Right lobe of liver (tissue), 6 donors: ENCODE data around the gene SRPRA. TPM values are rescaled to one million over a fixed set of nuclear protein-coding genes. Genes with fewer than 3 reads are reported as not detected.

Experiments used
- ATAC-seq, 4 donors: fragments of 200-7000 bp; cut with Tn5 transposase; one replicate each; pipeline ENCODE4 v1.9.1; 2020; ENCODE audit warnings: mild to moderate bottlenecking in 4 of 4, moderate library complexity in 4 of 4
- DNase-seq, 3 donors: peaks; one replicate each; pipeline ENCODE4 v3.0.0-alpha.2; 2020
- H3K27ac ChIP-seq, 3 donors: fragments of 200-600 bp; one replicate each; pipeline ENCODE4 v1.8.0; 2022
- H3K27me3 ChIP-seq, 2 donors: fragments of 200-600 bp; one replicate each; pipeline ENCODE4 v1.8.0; 2022
- H3K36me3 ChIP-seq, 4 donors: fragments of 200-600 bp; sonication (generic) in 1 of 4; one replicate each; pipeline versions ENCODE4 v1.5.1 to v1.8.0; 2017 to 2022; ENCODE audit warnings: control low read depth in 1 of 4
- H3K4me1 ChIP-seq, 4 donors: fragments of 200-600 bp; sonication (generic) in 1 of 4; one replicate each; pipeline versions ENCODE4 v1.5.1 to v1.8.0; 2017 to 2022; ENCODE audit warnings: control low read depth in 1 of 4
- H3K4me3 ChIP-seq, 3 donors: fragments of 200-600 bp; one replicate each; pipeline ENCODE4 v1.8.0; 2022
- H3K9me3 ChIP-seq, 4 donors: fragments of 200-600 bp; sonication (generic) in 1 of 4; one replicate each; pipeline versions ENCODE4 v1.5.1 to v1.8.0; 2017 to 2022; ENCODE audit warnings: control low read depth in 1 of 4
- POLR2A ChIP-seq: fragments of 450-650 bp; IDR thresholded peaks from one replicate; pipeline ENCODE4 v1.6.1; 2017; ENCODE audit warnings: antibody characterized with exemption, mild to moderate bottlenecking
- WGBS: methylation state at CpG from one replicate; pipeline ENCODE4 v1.1.6; 2018; ENCODE audit warnings: low coverage, low lambda C conversion rate; ENCODE audit not compliant: insufficient coverage; ENCODE audit errors: missing lambda C conversion rate; 5-methylcytosine and 5-hydroxymethylcytosine counted together
- intact Hi-C, 2 donors: fragments of 100-400 bp; cut with DNase I; formaldehyde crosslinking; loops; one replicate each; pipeline versions ENCODE4 v1.11.2 to v1.14.1; 2022
- long read RNA-seq: library from polyadenylated mRNA; unstranded; transcript quantifications from one replicate; pipeline ENCODE4 v2.0.0, GENCODE V29; 2019
- total RNA-seq, 6 experiments: library from RNA; depleted of rRNA in 2 of 6; stranded (reverse); fragments of >200 nt in 2 of 6; fragmentation: NEBNext Ultra II Directional in 3 of 6; extraction: Animal tissue kit (Norgen Biotek cat#: 25700) in 3 of 6; gene quantifications; one replicate each; pipeline versions ENCODE4 v1.1.0 to v1.2.4, GENCODE V29; 2016 to 2023
- TF ChIP-seq, protein P1 (sequence below), 4 donors: fragments of 200-600 bp in 3 of 4; fragments of 450-650 bp in 1 of 4; IDR thresholded peaks; one replicate each; pipeline versions ENCODE4 v1.5.1 to v1.8.0; 2016 to 2022; ENCODE audit warnings: antibody characterized with exemption in 4 of 4, mild to moderate bottlenecking in 2 of 4
- donor health status: DM: no; HTN: yes; CAD: no.
- donor health status: DM: no; HTN: no; CAD: no.
- donor health status: DM: no; HTN: no; CAD: no.
- donor health status: DM: no; HTN: yes; CAD: no.
- donor health status: DM: no; HTN: yes; CAD: no.

Gene SRPRA
- total RNA-seq, result 100 to 1,000 TPM in 5 of 6 experiments, 10 to 100 TPM in 1; 95.0 to 150 (median 122) TPM
- long read RNA-seq, transcript SRPRA-201 (14 exons, 3,069 nt), result major isoform, 11 of 25 reads
- long read RNA-seq, partial matches to known transcripts, result 10 of 25 reads
- long read RNA-seq, other reads (novel, unspliced or antisense), result 4 of 25 reads

- Histone ChIP-seq H3K27ac (peak within 1 kb of the TSS; percentile 81 to 97 (median 86)), H3K36me3 (peaks cover 7 to 45% (median 21%) of the 10 kb centered on the region in 4 donors), H3K27me3 (no peaks in the 10 kb centered on the region), H3K4me1 (peaks cover 0 to 15% (median 4%) of the 10 kb centered on the region in 4 donors), H3K4me3 (peak within 1 kb of the TSS; percentile 82 to 91 (median 88)), H3K9me3 (no peaks in the 10 kb centered on the region)
- 2% methylated on average over 5 of the region's 64 CpGs for WGBS
- DNase-seq, result peak; percentile 100
- intact Hi-C loops, result loop anchor here in 1 of 2 donors (10.0 kb wide), 1 partner anchor 54 kb away; the partner anchor contains the start of genes FAM118B and RPUSD4
- peak; percentile 88 for TF ChIP-seq POLR2A
- TF ChIP-seq, protein P1, sequence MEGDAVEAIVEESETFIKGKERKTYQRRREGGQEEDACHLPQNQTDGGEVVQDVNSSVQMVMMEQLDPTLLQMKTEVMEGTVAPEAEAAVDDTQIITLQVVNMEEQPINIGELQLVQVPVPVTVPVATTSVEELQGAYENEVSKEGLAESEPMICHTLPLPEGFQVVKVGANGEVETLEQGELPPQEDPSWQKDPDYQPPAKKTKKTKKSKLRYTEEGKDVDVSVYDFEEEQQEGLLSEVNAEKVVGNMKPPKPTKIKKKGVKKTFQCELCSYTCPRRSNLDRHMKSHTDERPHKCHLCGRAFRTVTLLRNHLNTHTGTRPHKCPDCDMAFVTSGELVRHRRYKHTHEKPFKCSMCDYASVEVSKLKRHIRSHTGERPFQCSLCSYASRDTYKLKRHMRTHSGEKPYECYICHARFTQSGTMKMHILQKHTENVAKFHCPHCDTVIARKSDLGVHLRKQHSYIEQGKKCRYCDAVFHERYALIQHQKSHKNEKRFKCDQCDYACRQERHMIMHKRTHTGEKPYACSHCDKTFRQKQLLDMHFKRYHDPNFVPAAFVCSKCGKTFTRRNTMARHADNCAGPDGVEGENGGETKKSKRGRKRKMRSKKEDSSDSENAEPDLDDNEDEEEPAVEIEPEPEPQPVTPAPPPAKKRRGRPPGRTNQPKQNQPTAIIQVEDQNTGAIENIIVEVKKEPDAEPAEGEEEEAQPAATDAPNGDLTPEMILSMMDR (IDR thresholded peaks at IDR 0.05), result no peak
- ATAC-seq, result peak; percentile 97 to 99 (median 98)
Measured at GRCh38 chr11:126268708-126269579, at the start of gene SRPRA, which contains the start of gene FOXRED1. SRPRA (minus strand) TSS chr11:126268895; CDS start chr11:126268804, 91 bp downstream. FOXRED1 (plus strand) TSS chr11:126269154; CDS start chr11:126269207, 53 bp downstream.

DNA sequence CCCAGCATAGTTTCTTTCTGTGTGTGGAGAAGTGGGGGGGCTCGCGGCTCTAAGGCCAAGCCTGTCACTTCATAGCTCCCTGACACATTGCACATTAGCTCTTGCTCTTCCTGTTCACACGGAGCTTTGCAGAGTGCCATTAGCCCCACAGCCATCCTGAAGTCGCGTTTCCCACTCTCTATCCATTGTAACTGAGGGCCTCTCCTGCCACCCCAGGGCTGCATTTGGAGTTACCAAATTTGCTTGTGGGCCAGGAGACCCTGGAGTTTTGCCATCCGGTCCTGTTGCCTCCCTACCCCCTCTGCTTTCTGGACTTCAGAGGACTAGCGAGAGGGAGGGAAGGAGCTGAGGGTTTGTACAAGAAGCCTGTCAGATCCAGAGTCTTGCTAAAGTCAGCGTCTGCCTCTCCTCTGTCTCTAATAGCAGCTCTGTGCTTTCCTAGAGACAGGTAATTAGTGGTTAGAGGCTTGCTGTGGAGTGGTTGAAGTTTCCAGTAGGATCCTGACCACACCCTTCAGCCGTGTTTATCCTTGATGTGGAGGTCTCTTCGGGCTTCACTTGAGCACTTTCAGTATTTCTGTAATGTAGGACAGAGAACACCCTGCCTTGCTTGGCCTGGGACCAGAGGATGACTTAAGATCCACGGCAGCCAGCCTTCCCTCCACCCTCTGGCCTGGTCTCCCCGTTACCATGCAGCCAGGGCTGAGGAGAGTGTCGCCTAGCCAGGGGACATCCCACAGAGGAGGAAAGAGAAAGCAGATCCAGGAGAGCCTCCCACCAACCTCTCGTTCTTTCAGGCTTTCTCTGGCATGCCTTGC is 49.3 kb upstream of the SRPRA start:
- Histone ChIP-seq H3K27me3 (no peaks in the 10 kb centered on the region), H3K4me3 (no peak overlapping the region), H3K27ac (peak overlapping the region; percentile 12 to 31 (median 17)), H3K9me3 (no peaks in the 10 kb centered on the region), H3K36me3 (no peaks in the 10 kb centered on the region), H3K4me1 (no peaks in the 10 kb centered on the region)
- intact Hi-C loops, result loop anchor here in 1 of 2 donors (10.0 kb wide), 1 partner anchor 157 kb away; no protein-coding TSS in a partner anchor
- TF ChIP-seq, protein P1 (IDR thresholded peaks at IDR 0.05), result no peak
- no peak for TF ChIP-seq POLR2A
- WGBS, result 33% methylated on average over 8 of the region's 14 CpGs
- DNase-seq (no peak), ATAC-seq (peak; percentile 58 to 72 (median 68))

GRCh38 chr11:126317432-126317755 is 48.7 kb upstream of the SRPRA start:
- H3K27ac ChIP-seq, result peak overlapping the region in 1 of 3 donors; percentile 31
- no peak overlapping the region for H3K4me3 ChIP-seq
- no peak for ATAC-seq
- no peak for TF ChIP-seq POLR2A
- TF ChIP-seq, protein P1 (IDR thresholded peaks at IDR 0.05), result no peak
- no peaks in the 10 kb centered on the region for H3K27me3 ChIP-seq
- intact Hi-C loops, result loop anchor here in 1 of 2 donors (10.0 kb wide), 1 partner anchor 157 kb away; no protein-coding TSS in a partner anchor
- WGBS, result 50% methylated on average over 1 of the region's 1 CpG
- no peaks in the 10 kb centered on the region for H3K9me3 ChIP-seq
- no peaks in the 10 kb centered on the region for H3K4me1 ChIP-seq
- no peaks in the 10 kb centered on the region for H3K36me3 ChIP-seq
- no peak for DNase-seq

DNA sequence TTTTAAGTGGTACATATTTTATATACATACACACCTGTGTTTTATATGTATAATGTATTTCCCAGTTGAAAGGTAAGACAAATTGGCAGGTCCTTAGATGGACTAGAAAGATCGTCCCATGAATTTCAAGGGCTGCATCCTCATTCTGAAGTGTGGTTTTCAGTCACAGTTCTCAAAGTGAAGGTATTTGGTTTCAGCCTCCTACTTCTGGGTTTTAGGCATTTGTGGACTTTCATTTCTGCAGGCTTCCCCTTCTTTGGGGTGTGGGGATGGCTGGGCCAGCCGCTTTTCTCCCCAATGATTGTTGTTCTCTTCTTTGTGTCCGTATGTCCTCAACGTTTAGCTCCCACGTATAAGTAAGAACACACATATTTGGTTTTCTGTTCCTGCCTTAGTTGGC is 45.1 kb upstream of the SRPRA start:
- Histone ChIP-seq H3K27ac (no peak overlapping the region), H3K27me3 (no peaks in the 10 kb centered on the region), H3K4me1 (peaks cover 0 to 3% (median 0%) of the 10 kb centered on the region in 4 donors), H3K9me3 (no peaks in the 10 kb centered on the region), H3K36me3 (no peaks in the 10 kb centered on the region), H3K4me3 (no peak overlapping the region)
- TF ChIP-seq, protein P1 (IDR thresholded peaks at IDR 0.05), result no peak
- no peak for TF ChIP-seq POLR2A
- intact Hi-C loops, result loop anchor here (5.0 to 10.0 kb wide), 2 partner anchors 161 to 163 kb away; no protein-coding TSS in a partner anchor
- ATAC-seq (no peak), DNase-seq (no peak)
- WGBS, result 74% methylated on average over 4 of the region's 5 CpGs
